HCT116 (cell line): ENCODE data around the gene NMS. TPM values are rescaled to one million over a fixed set of nuclear protein-coding genes. Genes with fewer than 3 reads are reported as not detected.

Experiments
- ATAC-seq: fragments of 200-7000 bp; cut with Tn5 transposase; 2 replicates; pipeline ENCODE4 v1.9.1; 2020; ENCODE audit warnings: mild to moderate bottlenecking, moderate library complexity
- BruUV-seq: library from RNA; stranded (reverse); fragments of 400-500 nt; replicated peaks from 2 replicates; lab custom pipeline; 2021; lab: Mats Ljungman, UMichigan
- CTCF ChIA-PET: fragments of 300-600 bp; sonication (Branson Sonifier 250); formaldehyde crosslinking; loops from one replicate; lab custom pipeline; 2021; ENCODE audit warnings: antibody characterized with exemption; lab: Charles Lee
- POLR2A ChIA-PET: fragments of 300-600, 350-600 bp; sonication (Branson Sonifier 250); formaldehyde crosslinking; loops from one replicate; lab custom pipeline; 2021; ENCODE audit warnings: antibody characterized with exemption; lab: Charles Lee
- RAD21 ChIA-PET, 2 experiments: fragments of 300-600 bp; sonication (Branson Sonifier 250); formaldehyde crosslinking; loops; one replicate each; lab custom pipeline; 2023; ENCODE audit warnings: low total read pairs in 2 of 2; ENCODE audit not compliant: uncharacterized antibody in 2 of 2, unreplicated experiment in 2 of 2, low non-redundant PET in 1 of 2; lab: Charles Lee
- DNase-seq: peaks from one replicate; pipeline ENCODE4 v3.0.0-alpha.2; 2010; ENCODE audit warnings: low read depth, low spot score
- H2AFZ ChIP-seq: fragments of 200-600 bp; shearing (Covaris generic), sonication (generic); 2 replicates; pipeline ENCODE4 v1.6.1; 2017; ENCODE audit warnings: low read depth, mixed run types, mixed read lengths, antibody characterized with exemption, low read length; ENCODE audit not compliant: poor library complexity, severe bottlenecking
- H3K27ac ChIP-seq: 2 replicates; pipeline ENCODE4 v1.5.1; 2012; ENCODE audit warnings: low read depth, low read length
- H3K27me3 ChIP-seq: fragments of 200-600 bp; sonication (generic); 2 replicates; pipeline ENCODE4 v1.6.1; 2016; ENCODE audit warnings: mixed run types, low read length, mixed read lengths; ENCODE audit not compliant: insufficient read depth
- H3K36me3 ChIP-seq, 2 experiments: fragments of 200-500 bp in 1 of 2; fragments of 200-600 bp in 1 of 2; sonication (Bioruptor generic) in 1 of 2; sonication (generic) in 1 of 2; 2 replicates each; pipeline versions ENCODE4 v1.5.1 to v1.6.1; 2014 to 2016; ENCODE audit warnings: low read length in 2 of 2, inconsistent platforms in 1 of 2, mixed read lengths in 1 of 2, mixed run types in 1 of 2; ENCODE audit not compliant: insufficient read depth in 2 of 2, control insufficient read depth in 1 of 2
- H3K4me1 ChIP-seq, 2 experiments: fragments of 200-600 bp in 1 of 2; sonication (generic) in 1 of 2; 2 replicates each; pipeline versions ENCODE4 v1.5.1 to v1.6.1; 2012 to 2017; ENCODE audit warnings: low read length in 2 of 2, inconsistent platforms in 1 of 2, mild to moderate bottlenecking in 1 of 2, mixed read lengths in 1 of 2, mixed run types in 1 of 2, moderate library complexity in 1 of 2; ENCODE audit not compliant: insufficient read depth in 2 of 2, control insufficient read depth in 1 of 2
- H3K4me2 ChIP-seq: fragments of 200-600 bp; sonication (generic); 2 replicates; pipeline ENCODE4 v1.6.1; 2017; ENCODE audit warnings: mixed run types, low read length, mixed read lengths
- H3K4me3 ChIP-seq, 2 experiments: fragments of 200-600 bp in 1 of 2; sonication (generic) in 1 of 2; replicated peaks in 1 of 2; 2 replicates each; pipeline ENCODE4 v1.5.1; 2011 to 2016; ENCODE audit warnings: low read length in 2 of 2, control low read depth in 1 of 2, low read depth in 1 of 2, mild to moderate bottlenecking in 1 of 2, mixed read lengths in 1 of 2, mixed run types in 1 of 2
- H3K79me2 ChIP-seq: fragments of 200-600 bp; sonication (generic); 2 replicates; pipeline ENCODE4 v1.6.1; 2017; ENCODE audit warnings: mild to moderate bottlenecking, mixed run types, low read length, moderate library complexity, mixed read lengths; ENCODE audit not compliant: insufficient read depth
- H3K9ac ChIP-seq: fragments of 200-600 bp; sonication (generic); 2 replicates; pipeline ENCODE4 v1.6.1; 2016; ENCODE audit warnings: low read length, mixed read lengths
- H3K9me2 ChIP-seq: fragments of 200-600 bp; sonication (generic), shearing (Covaris generic); 2 replicates; pipeline ENCODE4 v1.6.1; 2017; ENCODE audit warnings: mixed run types, mild to moderate bottlenecking, moderate library complexity; ENCODE audit not compliant: insufficient read depth
- H3K9me3 ChIP-seq, 2 experiments: fragments of 200-500 bp in 1 of 2; fragments of 200-600 bp in 1 of 2; sonication (Bioruptor generic) in 1 of 2; sonication (generic) in 1 of 2; 2 replicates each; pipeline ENCODE4 v1.6.1; 2014 to 2017; ENCODE audit warnings: low read length in 2 of 2, mixed read lengths in 2 of 2, inconsistent platforms in 1 of 2, low read depth in 1 of 2, mild to moderate bottlenecking in 1 of 2, mixed run types in 1 of 2, moderate library complexity in 1 of 2; ENCODE audit not compliant: control insufficient read depth in 1 of 2, insufficient read depth in 1 of 2
- H4K20me1 ChIP-seq: fragments of 200-600 bp; sonication (generic), shearing (Covaris generic); 2 replicates; pipeline ENCODE4 v1.6.1; 2017; ENCODE audit warnings: mixed run types, mild to moderate bottlenecking, moderate library complexity; ENCODE audit not compliant: insufficient read depth
- CBX3 ChIP-seq: IDR thresholded peaks from 2 replicates; pipeline ENCODE4 v1.6.1; 2012; ENCODE audit warnings: low read depth
- CEBPB ChIP-seq: IDR thresholded peaks from 2 replicates; pipeline ENCODE4 v1.6.1; 2012; ENCODE audit warnings: low read depth
- EGR1 ChIP-seq: IDR thresholded peaks from 2 replicates; pipeline ENCODE4 v1.6.1; 2012; ENCODE audit warnings: low read depth
- ELF1 ChIP-seq: IDR thresholded peaks from 2 replicates; pipeline ENCODE4 v1.6.1; 2012; ENCODE audit warnings: low read depth, borderline replicate concordance
- EZH2 ChIP-seq: fragments of 200-600 bp; sonication (generic); IDR thresholded peaks from 2 replicates; pipeline ENCODE4 v1.6.1; 2017; ENCODE audit warnings: antibody characterized with exemption, mixed run types
- EZH2phosphoT487 ChIP-seq: fragments of 200-600 bp; IDR thresholded peaks from 2 replicates; pipeline ENCODE4 v1.6.1; 2018; ENCODE audit warnings: antibody characterized with exemption, borderline replicate concordance
- FOSL1 ChIP-seq: IDR thresholded peaks from 2 replicates; pipeline ENCODE4 v1.6.1; 2012; ENCODE audit warnings: low read depth
- JUND ChIP-seq: IDR thresholded peaks from 2 replicates; pipeline ENCODE4 v1.6.1; 2012
- POLR2A ChIP-seq: IDR thresholded peaks from 2 replicates; pipeline ENCODE4 v1.7.0; 2011; ENCODE audit warnings: borderline replicate concordance; ENCODE audit not compliant: insufficient read depth, insufficient read length; ENCODE audit errors: extremely low read depth
- POLR2AphosphoS5 ChIP-seq: IDR thresholded peaks from 2 replicates; pipeline ENCODE4 v1.6.1; 2011; ENCODE audit warnings: mild to moderate bottlenecking, low read depth, low read length, moderate library complexity
- RAD21 ChIP-seq: IDR thresholded peaks from 2 replicates; pipeline ENCODE4 v1.6.1; 2012; ENCODE audit warnings: low read depth, mild to moderate bottlenecking
- SIN3A ChIP-seq: IDR thresholded peaks from 2 replicates; pipeline ENCODE4 v1.6.1; 2012; ENCODE audit warnings: low read depth
- SP1 ChIP-seq: IDR thresholded peaks from 2 replicates; pipeline ENCODE4 v1.6.1; 2012; ENCODE audit warnings: low read depth
- SRF ChIP-seq: IDR thresholded peaks from 2 replicates; pipeline ENCODE4 v1.6.1; 2012; ENCODE audit warnings: low read depth
- TCF7L2 ChIP-seq: IDR thresholded peaks from 2 replicates; pipeline ENCODE4 v1.7.0; 2011; ENCODE audit warnings: borderline replicate concordance, inconsistent platforms; ENCODE audit not compliant: insufficient read depth, insufficient read length; ENCODE audit errors: extremely low read depth
- YY1 ChIP-seq: IDR thresholded peaks from 2 replicates; pipeline ENCODE4 v1.6.1; 2011; ENCODE audit warnings: low read length, low read depth, moderate library complexity, mild to moderate bottlenecking; ENCODE audit not compliant: insufficient replicate concordance; ENCODE audit errors: extremely low read depth
- ZFX ChIP-seq: fragments of 450-650 bp; IDR thresholded peaks from 2 replicates; pipeline ENCODE4 v1.6.1; 2017
- ZNF274 ChIP-seq: fragments of 200-500 bp; sonication (Bioruptor generic); IDR thresholded peaks from 2 replicates; pipeline ENCODE4 v1.6.1; 2014; ENCODE audit warnings: mild to moderate bottlenecking, low read depth, low read length, inconsistent platforms
- intact Hi-C: fragments of 100-400 bp; cut with micrococcal nuclease; formaldehyde crosslinking; loops from 2 replicates; pipeline ENCODE4 v1.10.0; 2022
- total RNA-seq: library from RNA; stranded (reverse); gene quantifications from one replicate; pipeline ENCODE4 v1.2.1, GENCODE V29; 2021; ENCODE audit not compliant: unreplicated experiment
- TF ChIP-seq, protein P1 (sequence below): IDR thresholded peaks from 2 replicates; pipeline ENCODE4 v1.6.1; 2012; ENCODE audit warnings: low read depth
- TF ChIP-seq, protein P2 (sequence below): IDR thresholded peaks from 2 replicates; pipeline ENCODE4 v1.6.1; 2012
- TF ChIP-seq, protein P3 (sequence below): IDR thresholded peaks from 2 replicates; pipeline ENCODE4 v1.6.1; 2011; ENCODE audit warnings: mild to moderate bottlenecking, low read length, moderate library complexity; ENCODE audit not compliant: insufficient replicate concordance; ENCODE audit errors: extremely low read depth
- TF ChIP-seq, protein P4 (sequence below): IDR thresholded peaks from 2 replicates; pipeline ENCODE4 v1.6.1; 2012
- TF ChIP-seq, protein P5 (sequence below), 3 experiments: fragments of 200-600 bp in 1 of 3; sonication (generic) in 1 of 3; IDR thresholded peaks in 2 of 3; conservative IDR thresholded peaks in 1 of 3; 2 replicates each; pipeline ENCODE4 v1.5.1; 2012 to 2017; ENCODE audit warnings: low read depth in 2 of 3, low read length in 2 of 3, antibody characterized with exemption in 1 of 3, borderline replicate concordance in 1 of 3, control low read depth in 1 of 3, mild to moderate bottlenecking in 1 of 3, mixed read lengths in 1 of 3, mixed run types in 1 of 3, moderate library complexity in 1 of 3; ENCODE audit not compliant: insufficient read depth in 1 of 3

The NMS gene
- total RNA-seq, 1 experiment from 2014 or later = not detected

DNA sequence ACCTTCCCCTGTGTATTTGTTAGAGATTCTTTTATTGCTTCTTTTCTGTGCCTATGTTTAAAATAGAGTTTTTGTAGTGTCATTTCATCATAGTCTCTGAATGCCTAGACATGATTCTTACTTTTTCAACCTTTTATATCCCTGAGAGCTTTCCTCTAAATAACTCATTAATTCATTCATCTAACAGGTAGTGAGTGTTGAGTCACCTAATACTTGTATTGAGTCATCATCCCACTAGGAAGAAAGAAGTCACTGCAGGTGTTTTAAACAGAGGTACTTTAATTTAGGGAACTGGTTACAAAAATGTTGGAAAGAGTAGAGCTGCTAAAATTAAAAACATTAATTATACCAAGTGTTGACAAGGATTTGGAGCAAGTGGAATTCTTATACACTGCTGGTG lies 18.5 kb upstream of the NMS start:
- no peak overlapping the region for H3K9ac ChIP-seq
- no peaks in the 10 kb centered on the region for H3K36me3 ChIP-seq
- no peaks in the 10 kb centered on the region for H3K9me3 ChIP-seq
- ChIA-PET CTCF (no interaction called here), POLR2A (no interaction called here), RAD21 (no interaction called here)
- H2AFZ ChIP-seq = no peak overlapping the region
- H3K4me3 ChIP-seq = no peak overlapping the region
- intact Hi-C loops = no loop called here
- DNase-seq (no peak), ATAC-seq (no peak)
- no peak overlapping the region for H3K4me2 ChIP-seq
- H3K27me3 ChIP-seq = no peaks in the 10 kb centered on the region
- no TSS peak for BruUV-seq
- no peaks in the 10 kb centered on the region for H4K20me1 ChIP-seq
- no peaks in the 10 kb centered on the region for H3K9me2 ChIP-seq
- no peaks in the 10 kb centered on the region for H3K79me2 ChIP-seq
- H3K27ac ChIP-seq = no peak overlapping the region
- TF ChIP-seq CEBPB (peak; percentile 42; the same call in 1 of the 2 replicates), YY1 (no peak), ZNF274 (no peak), SRF (no peak), RAD21 (no peak), SIN3A (no peak), SP1 (0 out of 2 replicates have a peak, but pooled peaks have one; percentile 17), EZH2 (no peak), TCF7L2 (no peak), JUND (peak; percentile 38), POLR2A (no peak), ELF1 (no peak), CBX3 (no peak), EGR1 (no peak), POLR2AphosphoS5 (no peak), ZFX (no peak), EZH2phosphoT487 (no peak), FOSL1 (peak; percentile 60)
- TF ChIP-seq, protein P1, sequence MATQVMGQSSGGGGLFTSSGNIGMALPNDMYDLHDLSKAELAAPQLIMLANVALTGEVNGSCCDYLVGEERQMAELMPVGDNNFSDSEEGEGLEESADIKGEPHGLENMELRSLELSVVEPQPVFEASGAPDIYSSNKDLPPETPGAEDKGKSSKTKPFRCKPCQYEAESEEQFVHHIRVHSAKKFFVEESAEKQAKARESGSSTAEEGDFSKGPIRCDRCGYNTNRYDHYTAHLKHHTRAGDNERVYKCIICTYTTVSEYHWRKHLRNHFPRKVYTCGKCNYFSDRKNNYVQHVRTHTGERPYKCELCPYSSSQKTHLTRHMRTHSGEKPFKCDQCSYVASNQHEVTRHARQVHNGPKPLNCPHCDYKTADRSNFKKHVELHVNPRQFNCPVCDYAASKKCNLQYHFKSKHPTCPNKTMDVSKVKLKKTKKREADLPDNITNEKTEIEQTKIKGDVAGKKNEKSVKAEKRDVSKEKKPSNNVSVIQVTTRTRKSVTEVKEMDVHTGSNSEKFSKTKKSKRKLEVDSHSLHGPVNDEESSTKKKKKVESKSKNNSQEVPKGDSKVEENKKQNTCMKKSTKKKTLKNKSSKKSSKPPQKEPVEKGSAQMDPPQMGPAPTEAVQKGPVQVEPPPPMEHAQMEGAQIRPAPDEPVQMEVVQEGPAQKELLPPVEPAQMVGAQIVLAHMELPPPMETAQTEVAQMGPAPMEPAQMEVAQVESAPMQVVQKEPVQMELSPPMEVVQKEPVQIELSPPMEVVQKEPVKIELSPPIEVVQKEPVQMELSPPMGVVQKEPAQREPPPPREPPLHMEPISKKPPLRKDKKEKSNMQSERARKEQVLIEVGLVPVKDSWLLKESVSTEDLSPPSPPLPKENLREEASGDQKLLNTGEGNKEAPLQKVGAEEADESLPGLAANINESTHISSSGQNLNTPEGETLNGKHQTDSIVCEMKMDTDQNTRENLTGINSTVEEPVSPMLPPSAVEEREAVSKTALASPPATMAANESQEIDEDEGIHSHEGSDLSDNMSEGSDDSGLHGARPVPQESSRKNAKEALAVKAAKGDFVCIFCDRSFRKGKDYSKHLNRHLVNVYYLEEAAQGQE = no peak
- TF ChIP-seq, protein P2, sequence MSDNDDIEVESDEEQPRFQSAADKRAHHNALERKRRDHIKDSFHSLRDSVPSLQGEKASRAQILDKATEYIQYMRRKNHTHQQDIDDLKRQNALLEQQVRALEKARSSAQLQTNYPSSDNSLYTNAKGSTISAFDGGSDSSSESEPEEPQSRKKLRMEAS = no peak
- TF ChIP-seq, protein P3, sequence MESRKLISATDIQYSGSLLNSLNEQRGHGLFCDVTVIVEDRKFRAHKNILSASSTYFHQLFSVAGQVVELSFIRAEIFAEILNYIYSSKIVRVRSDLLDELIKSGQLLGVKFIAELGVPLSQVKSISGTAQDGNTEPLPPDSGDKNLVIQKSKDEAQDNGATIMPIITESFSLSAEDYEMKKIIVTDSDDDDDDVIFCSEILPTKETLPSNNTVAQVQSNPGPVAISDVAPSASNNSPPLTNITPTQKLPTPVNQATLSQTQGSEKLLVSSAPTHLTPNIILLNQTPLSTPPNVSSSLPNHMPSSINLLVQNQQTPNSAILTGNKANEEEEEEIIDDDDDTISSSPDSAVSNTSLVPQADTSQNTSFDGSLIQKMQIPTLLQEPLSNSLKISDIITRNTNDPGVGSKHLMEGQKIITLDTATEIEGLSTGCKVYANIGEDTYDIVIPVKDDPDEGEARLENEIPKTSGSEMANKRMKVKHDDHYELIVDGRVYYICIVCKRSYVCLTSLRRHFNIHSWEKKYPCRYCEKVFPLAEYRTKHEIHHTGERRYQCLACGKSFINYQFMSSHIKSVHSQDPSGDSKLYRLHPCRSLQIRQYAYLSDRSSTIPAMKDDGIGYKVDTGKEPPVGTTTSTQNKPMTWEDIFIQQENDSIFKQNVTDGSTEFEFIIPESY = no peak
- TF ChIP-seq, protein P4, sequence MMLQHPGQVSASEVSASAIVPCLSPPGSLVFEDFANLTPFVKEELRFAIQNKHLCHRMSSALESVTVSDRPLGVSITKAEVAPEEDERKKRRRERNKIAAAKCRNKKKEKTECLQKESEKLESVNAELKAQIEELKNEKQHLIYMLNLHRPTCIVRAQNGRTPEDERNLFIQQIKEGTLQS = no peak
- TF ChIP-seq, protein P5, sequence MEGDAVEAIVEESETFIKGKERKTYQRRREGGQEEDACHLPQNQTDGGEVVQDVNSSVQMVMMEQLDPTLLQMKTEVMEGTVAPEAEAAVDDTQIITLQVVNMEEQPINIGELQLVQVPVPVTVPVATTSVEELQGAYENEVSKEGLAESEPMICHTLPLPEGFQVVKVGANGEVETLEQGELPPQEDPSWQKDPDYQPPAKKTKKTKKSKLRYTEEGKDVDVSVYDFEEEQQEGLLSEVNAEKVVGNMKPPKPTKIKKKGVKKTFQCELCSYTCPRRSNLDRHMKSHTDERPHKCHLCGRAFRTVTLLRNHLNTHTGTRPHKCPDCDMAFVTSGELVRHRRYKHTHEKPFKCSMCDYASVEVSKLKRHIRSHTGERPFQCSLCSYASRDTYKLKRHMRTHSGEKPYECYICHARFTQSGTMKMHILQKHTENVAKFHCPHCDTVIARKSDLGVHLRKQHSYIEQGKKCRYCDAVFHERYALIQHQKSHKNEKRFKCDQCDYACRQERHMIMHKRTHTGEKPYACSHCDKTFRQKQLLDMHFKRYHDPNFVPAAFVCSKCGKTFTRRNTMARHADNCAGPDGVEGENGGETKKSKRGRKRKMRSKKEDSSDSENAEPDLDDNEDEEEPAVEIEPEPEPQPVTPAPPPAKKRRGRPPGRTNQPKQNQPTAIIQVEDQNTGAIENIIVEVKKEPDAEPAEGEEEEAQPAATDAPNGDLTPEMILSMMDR (IDR thresholded peaks at IDR 0.05 in 2 of 3, conservative IDR thresholded peaks at IDR 0.05 in 1 of 3; ENCODE audit: borderline replicate concordance in 1 of 3, insufficient read depth in 1 of 3, low read depth in 2 of 3, low read length in 2 of 3) = no peak
- H3K4me1 ChIP-seq = no peaks in the 10 kb centered on the region
